ENCODE data around the gene SLC25A45.

DNA sequence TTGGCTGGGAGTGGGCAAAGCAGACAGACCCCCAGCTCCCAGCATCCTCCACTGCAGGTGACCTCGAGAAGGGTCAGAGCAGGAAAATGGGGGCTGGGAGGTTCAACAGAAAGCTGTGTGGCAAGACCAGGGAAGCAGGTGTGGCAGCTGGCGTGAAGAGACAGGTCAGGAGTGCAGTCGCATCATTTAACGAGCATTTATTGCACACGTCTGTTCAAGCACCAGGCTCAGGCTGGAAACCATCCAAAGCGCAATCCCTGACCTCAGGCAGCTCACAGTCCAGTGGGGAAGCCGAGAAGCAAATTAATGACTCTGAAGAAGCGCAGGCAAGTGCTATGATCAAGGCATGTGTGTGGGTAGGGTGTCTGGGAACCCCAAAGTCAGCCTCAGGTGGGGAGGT, 7.4 kb downstream of the SLC25A45 start:
- TF ChIP-seq CTCF (conservative IDR thresholded peaks at IDR 0.05; ENCODE audit: low read length) (no peak), EZH2phosphoT487 (IDR thresholded peaks at IDR 0.05; ENCODE audit: borderline replicate concordance) (no peak)
